ENCODE measurements around the gene LVRN. TPM values are rescaled to one million over a fixed set of nuclear protein-coding genes. Genes with fewer than 3 reads are reported as not detected.

Gene LVRN
- total and polyA plus RNA-seq, 2 of the 4 experiments (the other 2 are of a cell fraction) = 0.10 to 0.18 TPM

DNA sequence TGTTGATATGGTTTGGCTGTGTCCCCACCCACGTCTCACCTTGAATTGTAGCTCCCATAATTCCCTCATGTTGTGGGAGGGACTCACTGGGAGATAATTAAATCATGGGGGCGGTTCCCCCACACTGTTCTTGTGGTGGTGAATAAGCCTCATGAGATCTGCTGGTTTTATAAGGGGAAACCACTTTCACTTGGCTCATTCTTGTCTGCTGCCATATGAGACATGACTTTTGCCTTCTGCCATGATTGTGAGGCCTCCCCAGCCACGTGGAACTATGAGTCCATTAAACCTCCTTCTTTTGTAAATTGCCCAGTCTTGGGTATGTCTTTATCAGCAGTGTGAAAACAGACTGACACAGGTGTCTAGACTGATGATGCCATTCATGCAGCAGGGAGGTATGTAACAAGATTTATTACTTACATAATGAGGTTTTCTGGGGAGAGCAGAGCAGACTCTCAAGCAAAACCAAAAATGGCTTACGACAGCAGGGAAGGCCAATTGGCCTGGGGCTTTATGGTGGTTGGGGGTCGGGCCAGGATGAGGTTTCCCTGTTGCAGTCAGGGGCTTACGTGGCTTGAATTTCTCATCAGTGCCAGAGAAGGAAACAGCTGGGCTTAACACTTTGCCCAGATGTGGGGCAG lies 113.0 kb downstream of the LVRN start:
- Histone ChIP-seq H3K9me1 (ENCODE audit: insufficient read depth, low read length) (no peaks in the 10 kb centered on the region), H3K27ac (ENCODE audit: insufficient read depth, low read length) (no peak overlapping the region), H4K91ac (ENCODE audit: insufficient read depth, low read depth, low read length) (no peak overlapping the region), H3K9ac (ENCODE audit: low read depth, low read length) (no peak overlapping the region), H2BK15ac (ENCODE audit: low read depth, low read length) (no peak overlapping the region), H2AK9ac (replicated peaks; ENCODE audit: low read depth, low read length, poor library complexity) (no peak overlapping the region), H3K14ac (replicated peaks; ENCODE audit: low read depth, low read length) (no peak overlapping the region), H3K4me2 (ENCODE audit: low read depth, low read length) (no peak overlapping the region), H3K4ac (ENCODE audit: low read depth, low read length) (no peak overlapping the region), H4K8ac (ENCODE audit: low read depth in 2 of 2, low read length in 2 of 2) (no peak overlapping the region), H2BK20ac (ENCODE audit: low read depth, low read length) (no peak overlapping the region), H3K18ac (ENCODE audit: low read depth, low read length) (no peak overlapping the region), H2AFZ (replicated peaks; ENCODE audit: low read length, poor library complexity) (no peak overlapping the region), H3K23ac (ENCODE audit: low read depth, low read length) (no peak overlapping the region), H4K5ac (ENCODE audit: low read depth, low read length) (no peak overlapping the region), H2BK120ac (ENCODE audit: low read depth, low read length) (no peak overlapping the region), H3K27me3 (ENCODE audit: control insufficient read depth, insufficient read depth, low read length) (peaks cover 2% of the 10 kb centered on the region; the same call in 1 of the 2 replicates), H2BK5ac (ENCODE audit: low read depth, low read length, poor library complexity, severe bottlenecking) (no peak overlapping the region), H3K79me1 (ENCODE audit: low read depth in 1 of 2, low read length in 2 of 2) (no peaks in the 10 kb centered on the region), H3K9me3 (ENCODE audit: control insufficient read depth, insufficient read depth, low read length) (no peaks in the 10 kb centered on the region), H3K4me3 (ENCODE audit: insufficient read depth, low read depth, low read length) (no peak overlapping the region), H3K4me1 (ENCODE audit: control insufficient read depth, insufficient read depth, low read length) (no peaks in the 10 kb centered on the region), H3K56ac (ENCODE audit: extremely low read depth, insufficient read depth, low read length) (no peak overlapping the region), H2AK5ac (ENCODE audit: low read depth, low read length) (no peak overlapping the region), H3K36me3 (ENCODE audit: control insufficient read depth, insufficient read depth, low read length) (no peaks in the 10 kb centered on the region), H4K20me1 (ENCODE audit: insufficient read depth, low read length) (no peaks in the 10 kb centered on the region)
- DNase-seq (no peak), ATAC-seq (ENCODE audit: low read depth) (no peak)
- POLR2A ChIA-PET (ENCODE audit: unreplicated experiment) = no interaction called here
- in situ Hi-C loops (cut with MboI; ENCODE audit: low sequenced_read_pairs) (no loop called here), intact Hi-C loops (cut with micrococcal nuclease) (loop anchor here (10.0 kb wide), 1 partner anchor 771 kb away; no protein-coding TSS in a partner anchor), dilution Hi-C loops (cut with HindIII; ENCODE audit: low sequenced_read_pairs, unreplicated experiment) (no loop called here)
- BruUV-seq (replicated peaks) = no TSS peak
- CTCF ChIA-PET = no interaction called here
- WGBS, 2 experiments (ENCODE audit: extremely low coverage in 2 of 2, insufficient read length in 1 of 2) = no CpG with 5 or more reads among the region's 6 CpGs
- TF ChIP-seq, protein P1, sequence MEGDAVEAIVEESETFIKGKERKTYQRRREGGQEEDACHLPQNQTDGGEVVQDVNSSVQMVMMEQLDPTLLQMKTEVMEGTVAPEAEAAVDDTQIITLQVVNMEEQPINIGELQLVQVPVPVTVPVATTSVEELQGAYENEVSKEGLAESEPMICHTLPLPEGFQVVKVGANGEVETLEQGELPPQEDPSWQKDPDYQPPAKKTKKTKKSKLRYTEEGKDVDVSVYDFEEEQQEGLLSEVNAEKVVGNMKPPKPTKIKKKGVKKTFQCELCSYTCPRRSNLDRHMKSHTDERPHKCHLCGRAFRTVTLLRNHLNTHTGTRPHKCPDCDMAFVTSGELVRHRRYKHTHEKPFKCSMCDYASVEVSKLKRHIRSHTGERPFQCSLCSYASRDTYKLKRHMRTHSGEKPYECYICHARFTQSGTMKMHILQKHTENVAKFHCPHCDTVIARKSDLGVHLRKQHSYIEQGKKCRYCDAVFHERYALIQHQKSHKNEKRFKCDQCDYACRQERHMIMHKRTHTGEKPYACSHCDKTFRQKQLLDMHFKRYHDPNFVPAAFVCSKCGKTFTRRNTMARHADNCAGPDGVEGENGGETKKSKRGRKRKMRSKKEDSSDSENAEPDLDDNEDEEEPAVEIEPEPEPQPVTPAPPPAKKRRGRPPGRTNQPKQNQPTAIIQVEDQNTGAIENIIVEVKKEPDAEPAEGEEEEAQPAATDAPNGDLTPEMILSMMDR (conservative IDR thresholded peaks at IDR 0.05; ENCODE audit: low read depth, low read length) = no peak
- TF ChIP-seq FOS (IDR thresholded peaks at IDR 0.05; ENCODE audit: low read depth, low read length) (no peak), CEBPB (IDR thresholded peaks at IDR 0.05; ENCODE audit: low read depth, low read length) (no peak), SMC3 (IDR thresholded peaks at IDR 0.05; ENCODE audit: low read depth, low read length) (no peak), CHD1 (IDR thresholded peaks at IDR 0.05; ENCODE audit: low read depth, low read length) (no peak), RAD21 (IDR thresholded peaks at IDR 0.05; ENCODE audit: low read length) (no peak), MAFK (IDR thresholded peaks at IDR 0.05; ENCODE audit: low read depth, low read length) (no peak), RCOR1 (IDR thresholded peaks at IDR 0.05; ENCODE audit: insufficient replicate concordance, low read length) (no peak)
- TF ChIP-seq, protein P2, sequence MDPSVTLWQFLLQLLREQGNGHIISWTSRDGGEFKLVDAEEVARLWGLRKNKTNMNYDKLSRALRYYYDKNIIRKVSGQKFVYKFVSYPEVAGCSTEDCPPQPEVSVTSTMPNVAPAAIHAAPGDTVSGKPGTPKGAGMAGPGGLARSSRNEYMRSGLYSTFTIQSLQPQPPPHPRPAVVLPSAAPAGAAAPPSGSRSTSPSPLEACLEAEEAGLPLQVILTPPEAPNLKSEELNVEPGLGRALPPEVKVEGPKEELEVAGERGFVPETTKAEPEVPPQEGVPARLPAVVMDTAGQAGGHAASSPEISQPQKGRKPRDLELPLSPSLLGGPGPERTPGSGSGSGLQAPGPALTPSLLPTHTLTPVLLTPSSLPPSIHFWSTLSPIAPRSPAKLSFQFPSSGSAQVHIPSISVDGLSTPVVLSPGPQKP (IDR thresholded peaks at IDR 0.05; ENCODE audit: borderline replicate concordance, low read depth, low read length) = no peak
- TF ChIP-seq, protein P3, sequence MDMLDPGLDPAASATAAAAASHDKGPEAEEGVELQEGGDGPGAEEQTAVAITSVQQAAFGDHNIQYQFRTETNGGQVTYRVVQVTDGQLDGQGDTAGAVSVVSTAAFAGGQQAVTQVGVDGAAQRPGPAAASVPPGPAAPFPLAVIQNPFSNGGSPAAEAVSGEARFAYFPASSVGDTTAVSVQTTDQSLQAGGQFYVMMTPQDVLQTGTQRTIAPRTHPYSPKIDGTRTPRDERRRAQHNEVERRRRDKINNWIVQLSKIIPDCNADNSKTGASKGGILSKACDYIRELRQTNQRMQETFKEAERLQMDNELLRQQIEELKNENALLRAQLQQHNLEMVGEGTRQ (IDR thresholded peaks at IDR 0.05; ENCODE audit: low read depth, low read length) = no peak
